OCI-LY7 (cell line): ENCODE results near the gene MXD4.

Experiments used
- CTCF ChIP-seq: fragments of 200-600 bp; sonication (generic); conservative IDR thresholded peaks from 2 replicates; pipeline ENCODE4 v1.5.1; 2014; ENCODE audit warnings: mild to moderate bottlenecking, antibody characterized with exemption, low read length, moderate library complexity, mixed read lengths
- EZH2phosphoT487 ChIP-seq: fragments of 200-600 bp; sonication (generic); IDR thresholded peaks from 2 replicates; pipeline ENCODE4 v1.6.1; 2018; ENCODE audit warnings: low read depth, borderline replicate concordance, mild to moderate bottlenecking, mixed run types, antibody characterized with exemption, low read length, moderate library complexity, mixed read lengths

GRCh38 chr4:2295500-2295899 lies 33.6 kb upstream of the MXD4 start:
- TF ChIP-seq CTCF, result no peak
- TF ChIP-seq EZH2phosphoT487, result no peak
